GM19324 (cell line): ENCODE data around the gene TMEM59.
"Not testable (repeated sequence)": the region's sequence is repeated elsewhere in the genome, so short reads cannot be mapped to it uniquely, and the experiment has no call there.

Experiments
- ATAC-seq: cut with Tn5 transposase; IDR thresholded peaks from one replicate; pipeline ENCODE4 v1.9.1; 2021; ENCODE audit warnings: mild to moderate bottlenecking, moderate library complexity; ENCODE audit not compliant: unreplicated experiment, low FRiP score

TMEM59 gene, protein sequence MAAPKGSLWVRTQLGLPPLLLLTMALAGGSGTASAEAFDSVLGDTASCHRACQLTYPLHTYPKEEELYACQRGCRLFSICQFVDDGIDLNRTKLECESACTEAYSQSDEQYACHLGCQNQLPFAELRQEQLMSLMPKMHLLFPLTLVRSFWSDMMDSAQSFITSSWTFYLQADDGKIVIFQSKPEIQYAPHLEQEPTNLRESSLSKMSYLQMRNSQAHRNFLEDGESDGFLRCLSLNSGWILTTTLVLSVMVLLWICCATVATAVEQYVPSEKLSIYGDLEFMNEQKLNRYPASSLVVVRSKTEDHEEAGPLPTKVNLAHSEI

GRCh38 chr1:54052934-54053744 lies at the start of gene TMEM59, which contains the start of gene TCEANC2:
TSS of gene TMEM59 (minus strand) at chr1:54053204. CDS start at chr1:54053188, 16 bp downstream.
TSS of gene TCEANC2 (plus strand) at chr1:54053608. CDS start at chr1:54054423, 815 bp downstream.
- ATAC-seq = peak; percentile 92

- ATAC-seq = no peak
These were observed 47.5 kb upstream of the TMEM59 start for GRCh38 chr1:54100500-54100899.

GRCh38 chr1:54099061-54099610 lies 46.1 kb upstream of the TMEM59 start:
- no peak for ATAC-seq

DNA sequence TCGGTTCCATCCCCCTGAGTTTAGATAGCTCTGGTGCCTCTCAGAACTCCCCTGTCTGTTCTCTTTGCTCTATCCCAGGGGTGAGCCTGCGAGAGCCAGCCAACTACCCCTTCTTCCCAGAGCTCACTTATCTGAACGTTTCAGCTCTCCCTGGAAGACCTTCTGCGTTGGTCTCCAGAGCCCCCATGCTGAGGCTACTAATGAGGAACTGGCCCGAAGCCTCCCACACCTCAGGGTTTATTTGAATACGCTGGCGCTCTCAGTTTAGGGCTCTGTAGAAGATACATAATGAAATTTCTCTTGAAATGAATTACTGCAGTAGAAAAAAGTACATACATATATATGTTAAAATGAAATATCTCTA lies 43.9 kb upstream of the TMEM59 start:
- ATAC-seq = no peak

GRCh38 chr1:54096227-54096876 lies 43.3 kb upstream of the TMEM59 start:
- ATAC-seq = no peak

GRCh38 chr1:54095546-54096226 lies 42.7 kb upstream of the TMEM59 start:
- ATAC-seq = no peak

DNA sequence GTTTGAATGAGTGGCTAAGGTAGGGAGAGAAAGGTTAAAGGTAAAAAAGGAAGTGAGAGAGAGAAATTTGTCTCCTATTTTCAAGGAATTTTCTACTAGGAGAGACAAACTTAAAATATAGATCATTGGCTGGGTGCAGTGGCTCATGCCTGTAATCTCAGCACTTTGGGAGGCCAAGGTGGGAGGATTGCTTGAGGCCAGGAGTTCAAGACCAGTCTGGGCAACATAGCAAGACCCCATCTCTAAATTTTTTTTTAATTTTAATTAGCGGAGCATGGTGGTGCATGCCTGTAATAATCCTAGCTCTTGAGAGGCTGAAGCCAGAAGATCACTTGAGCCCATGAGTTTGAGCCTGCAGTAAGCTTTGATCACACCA lies 41.7 kb upstream of the TMEM59 start:
- not testable (repeated sequence) for ATAC-seq

- ATAC-seq = no peak
These were observed 41.2 kb upstream of the TMEM59 start for GRCh38 chr1:54094001-54094729.

- ATAC-seq = no peak
These were observed 38.7 kb upstream of the TMEM59 start for GRCh38 chr1:54091666-54092065.

DNA sequence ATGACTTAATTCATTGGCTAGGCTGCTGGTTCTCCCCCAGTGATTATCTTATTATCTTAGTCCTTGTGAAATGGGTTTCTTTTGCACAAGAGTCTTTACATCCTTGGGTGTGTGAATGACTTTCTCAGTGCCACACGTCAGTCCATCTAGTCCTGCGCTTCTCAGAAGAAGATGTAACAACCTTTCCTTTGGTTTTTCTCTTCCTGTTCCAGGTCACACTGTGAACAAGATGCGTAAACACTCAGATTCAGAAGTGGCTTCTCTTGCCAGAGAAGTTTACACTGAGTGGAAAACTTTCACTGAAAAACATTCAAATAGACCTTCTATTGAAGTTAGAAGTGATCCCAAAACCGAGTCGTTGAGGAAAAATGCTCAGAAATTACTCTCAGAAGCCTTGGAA lies 35.4 kb upstream of the TMEM59 start:
- ATAC-seq = no peak

DNA sequence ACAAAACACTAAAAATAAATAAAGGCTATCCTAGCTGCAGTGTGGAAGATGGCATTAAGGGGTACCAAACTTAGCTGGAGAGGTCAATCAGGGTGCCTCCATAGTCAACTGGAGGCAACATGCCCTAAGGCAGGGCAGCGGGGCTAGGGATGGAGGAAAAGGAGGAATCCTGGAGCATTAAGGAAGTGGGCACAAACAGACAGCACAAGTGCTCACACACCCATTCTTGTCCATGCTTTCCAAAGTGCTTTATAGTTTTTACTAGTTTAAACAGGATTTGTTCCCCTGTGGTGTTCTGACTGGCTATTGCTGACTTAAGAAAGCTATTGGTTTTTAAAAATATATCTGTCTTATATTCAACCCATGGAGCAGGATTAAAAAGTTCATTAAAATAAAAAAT lies 33.8 kb upstream of the TMEM59 start:
- ATAC-seq = no peak

DNA sequence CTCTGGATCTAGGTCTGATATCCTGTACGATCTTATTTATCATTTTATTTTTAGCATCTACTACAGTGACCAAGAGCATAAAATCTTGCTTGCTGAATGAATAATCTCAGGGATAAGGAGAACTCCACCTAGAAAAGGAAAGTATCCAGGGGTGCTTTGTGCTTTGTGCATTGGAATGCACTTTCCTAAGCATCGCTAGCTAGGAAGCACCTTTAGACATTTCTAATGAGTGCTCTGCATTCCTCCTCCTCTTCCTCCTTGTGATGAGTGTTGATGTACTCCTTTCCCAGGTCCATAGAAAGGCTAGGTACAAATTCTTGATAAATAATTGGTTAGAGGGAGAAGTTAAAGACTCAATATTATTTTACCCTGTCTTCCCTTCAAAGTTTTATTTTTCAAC lies 31.8 kb upstream of the TMEM59 start:
- ATAC-seq = no peak

DNA sequence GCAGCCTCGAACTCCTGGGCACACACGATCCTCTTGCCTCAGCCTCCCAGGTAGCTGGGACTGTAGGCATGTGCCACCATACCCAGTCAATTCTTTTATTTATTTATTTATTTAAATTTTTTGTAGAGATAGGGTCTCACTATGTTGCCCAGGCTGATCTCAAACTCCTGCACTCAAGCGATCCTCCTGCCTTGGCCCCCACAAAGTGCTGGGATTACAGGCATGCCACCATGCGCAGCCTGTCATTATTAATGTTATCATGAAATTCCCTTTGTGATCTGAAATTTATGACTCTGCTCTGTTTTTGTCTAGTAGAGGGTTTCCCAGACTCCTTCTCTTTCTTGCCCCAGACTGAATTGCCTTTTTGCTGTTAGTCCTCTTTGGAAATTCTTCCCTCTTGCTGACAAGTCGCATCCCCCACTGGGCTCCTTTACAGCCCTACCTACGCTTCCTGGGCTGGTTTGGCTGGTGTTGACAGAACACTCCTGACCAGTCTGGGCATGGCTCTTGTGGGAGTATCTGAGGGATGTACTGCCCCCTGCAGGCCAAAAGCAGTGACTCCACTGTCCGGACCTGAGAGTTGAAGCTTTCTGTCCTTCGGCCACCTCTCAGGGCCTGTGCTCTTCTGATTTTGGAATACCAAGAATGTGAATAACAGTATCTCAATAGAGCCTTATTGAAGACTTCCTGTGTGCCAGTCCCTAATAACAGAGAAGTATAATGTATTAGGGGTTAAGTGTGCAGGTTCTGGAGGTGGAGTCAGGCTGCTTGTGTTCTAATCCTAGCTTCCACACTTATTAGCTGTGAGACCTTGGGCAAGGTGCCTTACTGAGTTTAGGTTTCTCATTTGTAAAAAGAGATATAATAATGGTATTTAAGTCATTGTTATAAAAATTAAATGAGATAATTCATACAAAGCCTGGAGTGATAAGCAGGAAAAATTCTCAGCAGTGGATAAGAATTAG lies 28.6 kb upstream of the TMEM59 start:
- no peak for ATAC-seq

DNA sequence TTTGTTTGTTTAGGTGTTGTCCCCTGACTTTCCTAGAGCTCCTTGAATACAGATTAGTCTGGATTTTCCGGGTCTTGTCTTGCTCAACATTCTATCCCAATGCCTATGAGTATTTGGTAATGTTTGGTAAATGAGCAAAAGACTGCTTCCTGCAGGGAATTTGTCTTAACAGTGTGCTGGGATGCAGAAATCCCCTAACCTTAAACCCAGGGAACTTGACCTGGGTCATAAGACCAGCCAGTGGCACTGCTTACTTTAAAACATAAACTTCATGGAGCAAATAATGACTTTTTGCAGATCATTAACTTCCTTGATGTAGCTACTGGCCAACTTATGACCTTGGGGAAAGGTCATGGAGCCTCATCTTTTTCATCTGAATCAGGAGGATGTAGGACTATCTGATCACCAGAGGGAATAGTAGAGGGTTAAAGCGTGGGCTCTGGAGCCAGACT lies 27.6 kb upstream of the TMEM59 start:
- no peak for ATAC-seq

- no peak for ATAC-seq
These were observed 24.4 kb upstream of the TMEM59 start for GRCh38 chr1:54077359-54077758.

DNA sequence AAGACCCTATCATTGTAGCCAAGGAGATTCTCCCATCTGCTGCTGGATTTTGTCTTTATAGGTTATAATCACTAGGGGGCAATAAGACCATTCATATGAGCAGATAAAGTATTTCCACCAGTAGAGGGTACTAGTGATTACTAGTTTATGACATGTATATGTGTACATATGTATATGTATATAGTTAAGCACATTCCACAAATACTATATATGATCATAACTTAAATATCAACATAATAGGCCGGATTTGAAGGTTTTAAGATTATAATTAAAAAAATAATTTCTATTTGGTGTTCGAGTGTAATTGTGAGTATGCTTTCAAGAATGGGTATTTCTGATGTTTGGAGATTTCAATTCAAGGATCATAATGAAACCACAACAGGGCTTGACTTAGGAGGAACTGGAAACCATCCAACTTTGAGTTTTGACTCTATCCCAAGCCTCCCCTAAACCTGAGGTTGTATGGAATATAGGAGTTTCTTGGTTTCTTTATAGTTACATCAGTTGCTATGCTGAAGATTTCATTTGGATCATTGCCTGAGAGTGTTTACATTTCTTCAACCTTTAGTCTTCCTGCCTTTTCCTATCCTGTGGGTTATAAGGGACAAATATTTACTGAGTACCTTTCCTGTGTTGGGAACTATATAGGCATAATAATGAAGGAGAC lies 17.3 kb upstream of the TMEM59 start:
- ATAC-seq = no peak

DNA sequence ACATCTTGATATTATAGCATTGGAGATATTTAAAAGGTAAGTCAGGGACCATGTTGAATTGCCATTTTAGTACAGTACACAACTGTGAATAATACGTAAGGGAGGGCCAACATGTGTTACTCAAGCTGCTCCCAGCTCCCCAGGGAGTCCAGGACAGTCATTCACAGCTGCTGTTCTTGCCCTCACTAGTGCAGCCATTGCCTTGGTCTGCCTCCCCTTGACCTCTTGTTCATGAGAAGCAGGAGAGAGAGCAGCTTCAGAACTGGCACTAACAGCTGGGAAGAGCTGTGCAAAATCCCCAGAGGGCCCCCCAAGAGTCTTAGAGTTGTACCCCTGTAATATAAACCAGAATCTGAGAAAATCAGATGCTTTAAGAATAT lies 16.8 kb upstream of the TMEM59 start:
- ATAC-seq = no peak

DNA sequence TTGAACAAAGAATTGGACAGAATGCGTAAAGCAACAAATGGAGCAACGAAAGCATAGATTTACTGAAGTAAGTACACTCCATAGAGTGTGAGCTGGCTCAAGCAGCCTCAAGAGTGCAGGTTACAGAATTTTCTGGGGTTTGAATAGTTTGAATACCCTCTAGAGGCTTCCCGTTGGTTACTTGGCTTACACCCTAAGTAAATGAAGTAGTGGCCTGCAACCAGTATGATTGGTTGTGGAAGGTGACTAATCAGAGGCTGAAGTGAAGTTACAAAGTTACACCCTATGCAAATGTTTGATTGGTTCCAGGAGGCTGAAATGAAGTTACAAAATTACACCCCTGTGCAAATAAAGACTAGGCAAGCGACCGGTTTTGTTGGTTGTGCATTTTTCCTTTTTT lies 11.3 kb upstream of the TMEM59 start:
- no peak for ATAC-seq
